Effector CD4-positive, alpha-beta T cell (primary cell): ENCODE results near the gene DISP2.

Experiments used
- DNase-seq: peaks from one replicate; pipeline ENCODE4 v3.0.0-alpha.2; 2020

The DISP2 gene

DNA sequence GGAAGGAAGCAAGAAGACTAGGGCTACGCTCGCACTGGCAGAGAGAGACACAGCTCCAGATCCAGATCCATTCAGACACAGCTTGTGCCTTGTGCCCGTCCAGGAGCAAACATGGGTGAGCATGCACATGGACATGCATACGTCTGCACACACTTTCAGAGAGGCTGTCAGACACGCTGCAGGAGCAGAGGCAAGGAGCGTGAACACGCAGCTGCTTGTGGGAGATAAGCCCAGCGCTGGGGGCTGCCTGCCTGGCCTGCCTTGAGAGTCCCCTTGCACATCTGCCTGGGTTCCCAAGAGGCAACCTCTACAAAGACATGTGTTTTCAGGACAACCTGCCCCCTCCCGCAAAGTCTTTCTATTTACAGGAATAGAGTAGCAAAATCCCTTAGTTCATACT is 69.2 kb downstream of the DISP2 start:
- DNase-seq, result no peak

DNA sequence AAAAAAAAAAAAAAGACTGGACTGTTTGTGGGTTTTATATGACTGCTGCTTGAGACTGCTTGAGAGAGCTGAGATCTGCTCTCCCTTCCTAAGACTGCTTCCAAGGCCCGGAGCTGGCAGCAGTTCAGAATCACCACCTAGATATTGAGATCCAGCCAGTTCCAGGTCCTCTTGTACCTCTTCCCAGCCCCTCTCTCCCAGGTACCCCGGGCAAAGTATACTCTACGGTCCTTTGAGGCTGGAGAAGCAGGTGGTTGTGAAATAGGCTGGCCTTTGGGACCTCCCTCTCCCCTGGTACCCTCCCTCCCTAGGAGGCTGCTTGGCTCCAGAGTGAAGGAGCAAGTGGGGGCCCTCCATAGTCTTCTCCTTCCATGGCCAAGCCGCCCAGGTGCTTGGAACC is 70.2 kb downstream of the DISP2 start:
- DNase-seq, result no peak
